ENCODE data around the gene PSMD2.
"Not testable (repeated sequence)": the region's sequence is repeated elsewhere in the genome, so short reads cannot be mapped to it uniquely, and the experiment has no call there.

PSMD2 gene

GRCh38 chr3:184298759-184299487, at the start of gene PSMD2:
PSMD2 (plus strand) TSS chr3:184299241; CDS start chr3:184299267, 26 bp downstream.
- peak; percentile 96 for DNase-seq

GRCh38 chr3:184249412-184250166, 49.5 kb upstream of the PSMD2 start, which contains the start of gene EEF1AKMT4:
EEF1AKMT4 (plus strand) TSS chr3:184249672; CDS start chr3:184249695, 23 bp downstream.
- peak; percentile 99 for DNase-seq

- peak; percentile 92 for DNase-seq
Measured at GRCh38 chr3:184250167-184250828, 48.7 kb upstream of the PSMD2 start.

GRCh38 chr3:184255291-184256039, 43.6 kb upstream of the PSMD2 start:
- DNase-seq = no peak

GRCh38 chr3:184257083-184257915, 41.7 kb upstream of the PSMD2 start:
- DNase-seq = no peak

- DNase-seq = no peak
Measured at GRCh38 chr3:184258926-184259325, 40.1 kb upstream of the PSMD2 start.

- no peak for DNase-seq
Measured at GRCh38 chr3:184259396-184259877, 39.6 kb upstream of the PSMD2 start.

GRCh38 chr3:184259878-184260723, 38.9 kb upstream of the PSMD2 start:
- no peak for DNase-seq

GRCh38 chr3:184260724-184261269, 38.2 kb upstream of the PSMD2 start:
- no peak for DNase-seq

- peak; percentile 13 for DNase-seq
Measured at GRCh38 chr3:184261270-184261853, 37.7 kb upstream of the PSMD2 start, which contains the start of gene CAMK2N2. CAMK2N2 (minus strand) TSS chr3:184261553; CDS start chr3:184261285, 268 bp downstream.

GRCh38 chr3:184261854-184262763, 36.9 kb upstream of the PSMD2 start:
- DNase-seq = peak; percentile 10

- peak; percentile 18 for DNase-seq
Measured at GRCh38 chr3:184262764-184263179, 36.3 kb upstream of the PSMD2 start.

GRCh38 chr3:184267249-184267648, 31.8 kb upstream of the PSMD2 start:
- not testable (repeated sequence) for DNase-seq

- DNase-seq = no peak
Measured at GRCh38 chr3:184272269-184272668, 26.8 kb upstream of the PSMD2 start.

GRCh38 chr3:184275381-184275701, 23.7 kb upstream of the PSMD2 start:
- no peak for DNase-seq

- no peak for DNase-seq
Measured at GRCh38 chr3:184275961-184276910, 22.8 kb upstream of the PSMD2 start, which contains the start of gene ECE2. ECE2 (plus strand) TSS chr3:184276022; CDS start chr3:184276154, 132 bp downstream.

GRCh38 chr3:184277366-184277765, 21.7 kb upstream of the PSMD2 start:
- DNase-seq = no peak

Data from inflammatory macrophage treated with lipopolysaccharide for 4 hours (primary cell).